Stimulated activated naive CD8-positive, alpha-beta T cell treated with anti-CD3 and anti-CD28 coated beads, Interleukin-15, Interleukin-2, amounts not matched to agents 100 U/mL and 50 U/mL, for 24 hours (primary cell): Measurements from ENCODE around the gene C10orf105.
A peak's percentile ranks its signal among the peaks of the same experiment; 100 is the strongest.

Experiments used
- ATAC-seq: fragments of 150-1000 bp; cut with Tn5 transposase; one replicate; pipeline ENCODE4 v1.10.0; 2021
- DNase-seq: peaks from one replicate; pipeline ENCODE4 v3.0.0; 2021

The C10orf105 gene

GRCh38 chr10:71719464-71720201 is at the start of gene C10orf105:
TSS of gene C10orf105 (minus strand) at chr10:71719778. CDS start at chr10:71716337, 3,441 bp downstream.
- ATAC-seq = no peak
- no peak for DNase-seq

GRCh38 chr10:71767420-71768035 is 48.0 kb upstream of the C10orf105 start:
- DNase-seq = no peak
- ATAC-seq = no peak

DNA sequence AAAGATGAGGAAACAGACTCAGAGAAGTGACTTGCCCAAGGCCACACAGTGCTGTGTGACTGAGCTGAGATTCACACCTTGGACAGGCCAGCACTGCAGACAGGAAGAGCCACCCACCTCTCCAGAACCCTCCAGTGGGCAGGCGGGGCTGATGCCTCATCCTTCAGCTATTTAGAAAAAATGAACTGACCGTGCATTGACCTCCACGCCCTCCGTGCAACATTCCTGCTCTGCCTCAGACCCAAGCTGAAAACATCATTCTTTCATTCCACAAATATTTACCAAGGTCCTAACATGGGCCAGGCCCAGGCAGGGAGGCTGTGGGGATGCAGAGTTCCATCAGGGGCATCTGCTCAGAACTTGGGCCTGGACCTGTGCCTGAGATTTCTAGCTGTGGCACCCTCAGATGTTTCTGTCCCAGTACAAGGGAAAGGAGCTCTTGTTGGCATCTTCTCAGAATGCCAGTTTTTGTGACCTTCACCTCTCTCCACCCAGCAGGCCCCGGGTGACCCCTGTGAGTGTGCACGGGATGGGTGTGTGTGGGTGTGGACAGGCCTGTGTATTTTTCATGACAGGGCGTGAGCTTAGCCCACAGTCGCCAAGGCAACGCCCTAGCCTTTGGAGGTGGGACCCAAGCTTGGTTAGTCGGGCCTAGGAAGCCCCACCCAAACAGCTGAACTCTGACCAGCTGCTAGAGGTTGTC is 47.3 kb upstream of the C10orf105 start:
- ATAC-seq (peak; percentile 11), DNase-seq (no peak)

- DNase-seq = no peak
- ATAC-seq = no peak
These were observed 46.5 kb upstream of the C10orf105 start for GRCh38 chr10:71765906-71766716.

- ATAC-seq (no peak), DNase-seq (no peak)
These were observed 45.8 kb upstream of the C10orf105 start for GRCh38 chr10:71765176-71765904.

- DNase-seq = no peak
- ATAC-seq = no peak
These were observed 44.0 kb upstream of the C10orf105 start for GRCh38 chr10:71763352-71764127.

GRCh38 chr10:71762324-71762723 is 42.7 kb upstream of the C10orf105 start:
- DNase-seq = no peak
- ATAC-seq = no peak

DNA sequence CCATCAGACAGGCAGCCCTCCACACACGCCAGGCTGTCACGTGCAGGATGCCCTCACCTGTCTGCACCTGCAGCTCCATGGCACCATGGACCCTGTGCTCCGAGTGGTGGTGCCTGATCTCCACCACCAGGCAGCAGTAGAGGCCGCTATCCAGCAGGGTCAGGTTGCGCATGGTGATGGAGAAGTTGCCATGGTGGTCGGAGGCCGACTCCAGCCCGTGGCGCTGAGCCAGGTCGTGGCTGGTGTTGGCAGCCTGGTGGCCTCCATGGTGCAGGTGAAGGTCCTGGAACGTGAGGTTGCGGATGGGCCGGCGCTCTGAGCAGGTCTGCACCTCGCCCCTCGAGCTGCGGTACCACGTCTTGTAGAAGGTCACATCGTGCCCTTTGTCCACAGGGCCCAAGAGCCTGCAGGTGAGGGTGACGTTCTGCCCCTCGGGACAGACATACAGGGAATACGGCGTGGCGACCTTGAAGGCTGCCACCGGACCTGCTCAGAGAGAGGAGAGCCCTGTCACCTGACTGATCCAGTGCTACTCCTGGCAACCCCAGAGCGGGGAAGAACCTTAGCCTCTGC is 42.0 kb upstream of the C10orf105 start:
- no peak for DNase-seq

GRCh38 chr10:71761105-71761511 is 41.5 kb upstream of the C10orf105 start:
- peak; percentile 82 for ATAC-seq
- no peak for DNase-seq

More for the DNA sequence above, 42.0 kb upstream of the C10orf105 start:
- peak; percentile 2 for ATAC-seq

DNA sequence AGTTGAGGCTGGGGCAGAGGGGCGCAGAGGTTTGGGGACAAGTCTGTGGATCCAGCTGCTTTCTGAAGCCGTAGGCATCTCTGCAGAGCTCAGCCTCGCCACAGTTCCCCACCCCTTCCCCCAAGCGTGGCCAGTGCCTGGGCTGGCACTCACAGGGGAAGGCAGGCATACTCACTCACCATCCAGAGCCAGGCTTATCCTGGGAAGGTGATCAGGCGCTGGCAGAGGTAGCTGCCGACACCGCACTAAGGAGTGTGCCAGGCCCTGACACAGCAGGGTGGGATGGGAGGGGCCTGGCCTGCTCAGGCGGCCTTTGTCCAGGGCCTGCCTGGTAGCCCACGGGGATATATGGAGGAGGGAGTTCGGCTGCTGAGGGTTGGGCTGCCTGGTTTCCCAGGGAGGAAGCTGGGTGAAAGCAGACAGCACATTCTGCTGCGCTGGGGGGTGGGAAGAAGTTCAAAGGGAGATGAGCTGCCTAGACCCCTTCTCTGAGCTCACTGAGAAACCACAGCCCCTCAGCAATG is 37.9 kb upstream of the C10orf105 start:
- DNase-seq = no peak
- peak; percentile 10 for ATAC-seq

DNA sequence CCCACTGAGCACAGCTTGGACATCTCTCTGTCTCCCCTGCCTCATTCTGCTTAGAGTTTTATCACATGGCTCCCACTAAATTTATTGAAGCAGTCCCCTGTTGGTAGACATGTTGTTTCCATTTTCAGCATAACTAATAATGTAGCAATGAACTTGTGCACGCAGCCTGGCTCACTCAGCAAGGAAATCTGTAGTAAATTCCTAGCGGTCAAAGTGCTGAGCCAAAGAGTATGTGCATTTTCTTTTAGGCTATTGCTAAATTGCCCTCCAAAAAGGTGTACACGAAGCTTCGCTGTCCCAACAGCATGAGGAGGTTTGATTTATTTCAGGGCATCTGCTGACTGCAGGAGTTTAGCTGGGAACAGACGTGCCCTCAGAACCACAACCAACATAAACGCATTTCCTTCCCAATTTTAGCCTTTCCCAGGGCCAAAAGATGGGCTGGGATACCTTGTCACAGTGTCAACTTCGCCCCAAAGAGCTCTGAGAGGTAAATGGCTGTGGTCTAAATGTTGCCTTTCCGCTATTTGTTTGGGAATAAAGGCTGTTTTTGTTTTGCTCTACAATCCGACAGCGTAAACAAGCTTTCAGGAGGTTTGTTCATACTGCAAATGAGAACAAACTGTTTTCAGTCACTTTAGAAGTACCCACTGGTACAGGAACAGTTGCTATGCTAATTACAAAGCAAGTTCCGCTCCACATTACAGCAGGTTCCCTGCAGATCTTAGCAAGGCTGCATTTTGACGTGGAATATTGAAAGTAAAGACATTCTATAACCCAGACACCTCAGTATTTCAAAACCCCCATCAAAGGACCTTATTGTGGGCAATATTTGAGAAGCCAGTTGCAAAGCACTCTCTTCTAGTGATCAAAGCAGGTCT is 37.0 kb upstream of the C10orf105 start:
- peak; percentile 36 for ATAC-seq
- DNase-seq = no peak

- DNase-seq (no peak), ATAC-seq (no peak)
These were observed 35.8 kb upstream of the C10orf105 start for GRCh38 chr10:71755179-71755879.

DNA sequence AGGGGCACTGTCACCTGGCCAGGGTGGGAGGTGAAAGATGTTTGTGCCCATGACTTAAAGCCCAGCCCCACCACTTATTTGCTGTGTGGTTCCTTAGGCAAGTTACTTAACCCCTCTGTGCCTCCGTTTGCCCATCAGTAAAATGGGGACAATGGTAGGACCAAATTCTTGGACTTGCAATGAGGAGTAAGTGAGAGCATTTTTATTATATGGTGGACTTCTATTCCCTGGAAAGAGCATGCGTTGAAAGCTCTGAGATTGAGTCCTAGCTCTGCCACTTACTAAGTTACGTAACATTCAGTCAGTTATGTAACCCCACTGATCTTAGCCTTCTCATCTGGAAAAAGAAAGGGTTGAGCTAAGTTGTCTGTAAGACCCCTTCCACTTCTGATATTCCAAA is 35.0 kb upstream of the C10orf105 start:
- DNase-seq (no peak), ATAC-seq (no peak)

DNA sequence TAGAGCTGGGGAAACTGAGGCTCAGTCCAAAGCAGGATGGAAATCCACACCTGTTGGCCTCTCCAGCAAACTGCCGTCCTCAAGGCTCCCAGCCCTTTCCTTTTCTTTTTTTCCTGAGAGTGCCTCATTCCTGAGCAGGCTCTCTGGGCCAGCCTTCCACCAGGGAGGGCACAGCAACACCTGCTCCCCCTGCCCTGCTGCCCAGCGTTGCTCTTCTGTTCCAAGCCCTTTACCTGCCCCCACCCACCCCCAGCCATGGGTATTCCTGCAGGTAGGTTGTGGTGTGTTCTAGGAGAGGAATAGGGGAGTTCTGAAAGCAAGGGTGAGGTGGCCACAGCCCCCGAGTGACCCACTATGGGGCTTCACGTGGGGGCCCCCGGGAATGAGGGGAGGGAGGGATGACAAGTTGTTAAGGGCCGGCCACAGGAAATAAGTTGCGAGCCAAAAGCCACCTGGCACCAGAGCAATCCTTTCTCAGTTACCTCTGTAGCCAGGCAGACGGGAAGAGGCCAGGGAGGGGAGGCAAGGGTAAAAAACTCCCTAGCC is 34.5 kb upstream of the C10orf105 start:
- no peak for ATAC-seq

GRCh38 chr10:71753091-71753959 is 33.7 kb upstream of the C10orf105 start:
- DNase-seq = no peak
- ATAC-seq = no peak

More for the DNA sequence above, 34.5 kb upstream of the C10orf105 start:
- DNase-seq = no peak

GRCh38 chr10:71752391-71753090 is 33.0 kb upstream of the C10orf105 start:
- ATAC-seq = no peak
- DNase-seq = no peak
